GM04503 (cell line): Measurements from ENCODE around the gene DGAT2.
A peak's percentile ranks its signal among the peaks of the same experiment; 100 is the strongest.

Experiments
- DNase-seq: peaks from one replicate; pipeline ENCODE4 v3.0.0-alpha.2; 2012; ENCODE audit warnings: low read depth

DGAT2 gene

DNA sequence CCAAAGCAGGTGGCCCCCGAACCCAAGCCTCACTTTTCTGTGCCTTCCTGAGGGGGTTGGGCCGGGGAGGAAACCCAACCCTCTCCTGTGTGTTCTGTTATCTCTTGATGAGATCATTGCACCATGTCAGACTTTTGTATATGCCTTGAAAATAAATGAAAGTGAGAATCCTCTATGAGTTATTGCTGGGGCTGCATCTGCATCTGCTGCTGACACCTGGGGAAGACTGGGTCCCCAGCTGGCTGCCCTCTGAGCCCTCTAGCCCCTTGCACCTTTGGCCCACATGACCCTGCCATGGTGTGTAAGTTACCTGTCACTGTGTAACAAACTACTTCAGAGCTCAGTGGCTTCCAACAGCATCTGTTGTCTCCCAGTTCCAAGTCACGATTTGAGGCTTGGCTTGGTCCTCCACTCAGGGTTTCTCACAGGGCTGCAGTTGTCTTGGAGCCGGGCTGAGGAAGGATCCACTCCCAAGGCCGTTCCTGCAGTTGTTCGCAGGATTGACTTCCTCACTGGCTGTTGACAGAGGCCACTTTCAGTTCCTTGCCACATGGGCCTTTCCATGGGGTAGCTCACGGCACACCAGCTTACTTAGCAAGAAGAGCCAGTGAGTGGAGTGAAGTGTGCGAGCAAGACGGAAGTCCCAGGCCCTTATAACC is 32.9 kb downstream of the DGAT2 start:
- no peak for DNase-seq

DNA sequence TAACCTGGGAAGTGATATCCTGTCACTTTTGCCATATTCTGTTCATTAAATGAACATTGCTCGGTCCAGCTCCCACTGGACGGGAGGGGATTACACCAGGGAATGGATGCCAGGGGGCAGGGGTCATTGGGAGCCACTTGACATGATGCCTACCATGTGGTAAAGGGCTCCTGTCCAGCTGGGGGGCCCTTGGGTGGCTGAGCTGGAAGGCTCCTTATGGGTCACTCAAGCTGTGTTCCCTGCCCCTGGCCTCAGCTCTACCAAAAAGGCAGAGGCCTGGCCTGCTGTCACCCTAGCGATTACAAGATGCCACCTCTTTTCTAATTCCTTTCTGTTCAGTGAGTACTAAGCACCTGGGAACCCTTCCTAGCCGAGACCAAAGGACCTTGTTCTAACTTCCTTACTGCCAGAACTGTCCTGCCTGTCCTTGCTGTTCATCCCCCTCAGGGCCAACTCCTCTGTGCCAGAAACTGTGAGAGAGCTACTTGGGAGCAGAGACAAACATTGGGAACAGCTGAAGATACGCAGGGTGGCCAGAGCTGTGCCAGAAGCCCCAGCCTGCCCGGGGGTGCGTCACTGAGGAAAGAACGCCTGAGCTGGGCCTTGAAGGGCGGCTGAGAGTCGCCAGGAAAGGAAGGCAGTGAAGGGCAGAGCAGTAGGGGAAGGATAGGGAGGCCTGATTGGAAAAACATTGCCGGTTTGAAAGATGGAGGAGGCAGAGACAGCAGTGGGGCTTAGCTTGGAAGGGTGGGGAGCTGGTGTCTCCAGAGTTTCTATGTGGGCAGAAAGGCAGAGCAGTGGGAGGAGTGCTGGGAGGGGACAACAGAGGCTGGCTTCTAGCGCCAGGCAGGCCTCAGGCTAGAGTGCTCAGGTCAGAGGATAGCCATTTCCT is 33.7 kb downstream of the DGAT2 start:
- no peak for DNase-seq

DNA sequence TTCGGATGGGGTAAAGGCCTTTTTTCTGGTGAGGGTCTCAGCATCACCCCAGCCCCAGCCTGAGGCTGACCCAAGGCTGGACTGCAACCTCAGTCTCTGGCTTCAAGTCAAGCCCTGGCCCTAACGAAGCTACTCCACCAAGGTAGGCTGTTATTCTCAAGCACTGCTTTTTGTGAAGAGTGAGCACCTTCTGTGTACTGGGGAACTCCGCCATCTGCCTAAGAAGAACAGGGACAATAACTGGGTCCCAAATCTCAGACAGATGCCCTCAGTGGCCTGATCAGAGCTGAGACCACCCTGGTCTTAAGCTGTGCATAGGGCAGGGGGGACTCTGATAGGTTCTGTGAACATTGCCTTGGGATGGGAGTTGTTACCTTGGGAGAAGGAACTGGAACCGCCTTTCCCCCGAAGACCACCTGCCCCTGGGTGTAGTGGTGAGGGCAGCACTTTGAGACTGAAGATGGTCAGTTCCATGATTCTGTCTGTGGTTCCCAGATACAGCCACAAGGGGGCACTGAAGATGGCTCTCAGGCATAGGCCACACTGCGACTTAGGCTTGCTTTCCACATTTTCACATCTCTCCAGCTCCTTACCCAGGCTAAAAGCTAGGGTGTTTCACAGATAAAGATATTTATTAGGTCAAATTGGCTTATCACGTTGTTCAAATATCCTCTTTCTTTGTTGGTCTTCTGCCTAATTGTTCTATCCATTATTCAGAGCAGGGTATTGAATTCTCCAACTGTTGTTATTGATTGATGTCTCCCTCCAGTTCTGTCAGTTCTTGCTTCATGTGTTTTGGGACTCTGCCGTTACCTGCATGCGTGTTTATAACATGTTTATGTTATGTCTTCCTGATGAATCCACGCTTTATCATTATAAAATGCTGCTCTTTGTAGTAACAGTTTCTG is 34.6 kb downstream of the DGAT2 start:
- no peak for DNase-seq

DNA sequence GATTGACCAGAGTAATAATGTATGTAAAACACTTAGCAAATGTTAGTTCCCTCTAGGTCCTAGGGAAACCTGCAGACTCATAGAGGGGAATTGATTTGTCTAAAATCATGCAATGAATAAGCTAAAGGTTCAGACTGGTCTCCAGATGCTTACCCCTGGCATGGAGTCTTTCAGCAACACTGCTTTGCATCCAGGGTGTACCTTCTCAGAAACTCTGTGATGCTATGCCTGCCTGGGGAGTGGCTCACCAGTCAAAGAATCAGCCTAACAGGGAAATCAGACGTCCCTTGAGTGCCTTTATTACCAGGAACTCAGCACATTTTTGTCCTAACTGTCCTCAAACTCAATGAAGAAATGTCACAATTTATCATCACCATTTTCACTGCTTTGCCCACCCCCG is 40.5 kb downstream of the DGAT2 start:
- no peak for DNase-seq

DNA sequence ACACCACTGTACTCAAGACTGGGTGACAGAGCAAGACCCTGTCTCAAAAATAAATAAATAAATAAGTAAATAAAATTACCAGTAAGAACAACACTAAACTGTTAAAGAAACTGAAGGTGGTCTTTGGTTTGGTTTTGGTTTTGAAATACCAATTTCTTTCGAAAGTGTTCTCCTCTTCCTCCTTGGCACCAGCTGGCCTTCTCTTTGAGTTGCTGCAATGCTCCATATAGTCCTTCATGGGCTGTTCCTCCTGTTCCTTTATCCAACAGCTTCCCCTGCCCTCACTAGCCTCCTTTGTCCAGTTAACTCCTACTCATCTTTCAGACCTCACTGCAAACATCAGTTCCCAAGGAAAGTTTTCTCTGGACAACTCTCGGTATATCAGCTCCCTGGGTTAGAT is 41.4 kb downstream of the DGAT2 start:
- no peak for DNase-seq

DNA sequence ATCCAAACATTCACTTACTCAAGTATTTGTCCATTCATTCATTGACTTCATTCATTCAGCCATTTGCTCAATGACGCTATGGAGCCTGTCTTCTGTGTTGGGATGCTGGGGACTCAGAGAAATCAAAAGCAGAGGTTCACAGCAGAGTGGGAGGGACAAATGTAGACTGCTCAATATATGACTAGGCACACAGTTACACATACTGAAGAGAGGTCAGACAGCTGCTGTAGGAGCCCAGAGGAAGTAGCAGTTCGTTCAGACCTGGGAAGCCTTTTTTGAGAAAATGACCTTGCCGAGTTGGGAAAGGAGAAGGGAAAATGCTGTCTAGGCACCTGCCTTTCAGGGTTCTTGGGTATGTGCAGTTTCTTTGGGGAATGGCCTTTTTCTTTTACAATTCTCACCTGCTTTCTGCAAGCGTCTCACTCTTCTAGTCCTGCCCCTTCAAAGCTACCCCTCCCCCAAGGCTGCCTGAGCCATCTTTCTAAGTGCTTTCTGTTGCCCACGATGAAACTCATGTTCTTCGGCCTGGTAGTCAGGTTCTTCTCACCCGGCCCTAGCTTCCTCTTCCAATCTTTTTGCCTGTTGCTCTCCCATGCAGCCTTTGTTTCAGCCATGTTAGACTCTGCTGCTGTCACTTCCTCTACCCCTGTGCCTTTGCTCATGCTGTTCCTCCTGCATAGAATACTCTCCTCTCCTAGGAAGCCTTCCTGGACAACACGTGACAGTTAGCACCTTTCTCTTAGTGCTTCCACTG is 42.2 kb downstream of the DGAT2 start:
- no peak for DNase-seq

DNA sequence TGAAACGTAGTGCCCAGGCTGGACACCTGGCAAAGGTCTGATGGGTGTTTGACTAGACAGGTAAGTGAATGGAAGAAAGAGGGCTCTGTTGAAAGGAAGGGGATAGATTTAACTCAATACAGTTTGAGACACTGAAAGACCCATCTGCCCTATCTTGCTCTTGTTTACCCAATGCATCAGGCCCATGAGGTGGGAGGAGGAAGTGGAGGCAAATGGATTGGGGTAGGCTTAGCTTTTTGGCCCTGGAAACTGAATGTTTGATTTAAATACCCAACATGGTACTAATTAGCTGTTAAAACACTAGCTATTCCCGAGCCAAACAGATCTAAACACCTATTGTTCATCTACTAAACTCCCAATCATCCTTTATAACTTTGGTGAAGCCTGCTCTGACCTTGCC is 42.9 kb downstream of the DGAT2 start:
- DNase-seq, result no peak

DNA sequence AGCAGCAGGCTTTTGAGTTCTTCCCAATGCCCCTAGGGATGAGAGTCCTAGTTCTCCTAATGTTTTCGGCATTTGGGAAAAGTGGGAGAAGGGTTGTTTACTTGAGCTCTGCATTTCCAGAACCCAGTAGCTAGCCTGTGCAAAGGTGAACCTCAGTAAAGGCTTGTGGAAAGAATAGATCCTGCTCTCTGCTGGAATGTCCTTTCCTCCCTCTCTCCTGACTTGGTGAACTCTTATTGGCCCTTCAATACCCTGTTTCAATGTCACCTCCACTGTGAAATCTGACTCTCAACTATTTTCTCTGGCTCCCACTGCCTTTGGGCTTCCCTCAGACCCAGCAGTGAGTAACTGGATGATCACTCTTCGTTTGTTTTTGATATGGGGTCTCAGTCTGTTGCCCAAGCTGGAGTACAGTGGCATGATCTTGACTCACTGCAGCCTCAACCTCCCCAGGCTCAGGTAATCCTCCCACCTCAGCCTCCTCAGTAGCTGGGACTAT is 44.0 kb downstream of the DGAT2 start:
- DNase-seq, result no peak

DNA sequence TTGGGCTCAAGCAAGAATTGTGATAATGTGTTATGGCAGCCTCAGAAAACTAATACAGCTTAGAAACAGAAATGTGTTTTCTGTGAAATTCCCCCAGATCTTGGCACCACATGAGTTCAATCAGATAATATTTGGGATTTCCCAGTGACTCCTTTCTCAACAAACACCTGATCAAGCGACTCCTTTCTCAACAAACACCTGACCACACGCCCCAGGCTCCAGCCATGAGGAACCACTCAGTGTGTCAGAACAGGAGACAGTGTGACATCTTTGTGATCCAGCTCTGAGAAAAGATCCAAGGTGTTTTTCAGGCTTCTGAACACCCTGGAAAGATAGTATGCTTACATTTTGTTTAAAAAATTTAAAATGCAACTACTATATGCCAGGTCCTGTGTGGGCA is 44.5 kb downstream of the DGAT2 start:
- no peak for DNase-seq

DNA sequence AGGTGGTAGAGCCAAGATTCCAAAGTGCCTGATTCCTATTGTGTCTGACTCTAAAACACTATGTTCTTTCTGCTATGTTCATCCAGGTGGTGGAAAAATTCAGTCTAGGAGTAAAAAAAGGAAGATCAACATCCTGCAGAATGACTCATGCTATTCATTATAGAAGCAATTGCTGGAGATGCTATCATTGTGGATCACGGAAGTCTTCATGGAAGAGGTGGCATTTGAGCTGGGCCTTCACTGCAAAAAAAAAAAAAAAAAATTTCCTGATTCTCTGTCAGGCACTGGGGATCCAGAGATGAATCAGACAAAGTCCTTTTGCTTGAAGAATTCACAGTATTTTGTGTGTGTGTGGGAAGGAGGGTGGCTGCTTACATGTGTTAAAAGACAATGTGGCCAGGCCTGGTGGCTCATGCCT is 45.1 kb downstream of the DGAT2 start:
- DNase-seq, result no peak

DNA sequence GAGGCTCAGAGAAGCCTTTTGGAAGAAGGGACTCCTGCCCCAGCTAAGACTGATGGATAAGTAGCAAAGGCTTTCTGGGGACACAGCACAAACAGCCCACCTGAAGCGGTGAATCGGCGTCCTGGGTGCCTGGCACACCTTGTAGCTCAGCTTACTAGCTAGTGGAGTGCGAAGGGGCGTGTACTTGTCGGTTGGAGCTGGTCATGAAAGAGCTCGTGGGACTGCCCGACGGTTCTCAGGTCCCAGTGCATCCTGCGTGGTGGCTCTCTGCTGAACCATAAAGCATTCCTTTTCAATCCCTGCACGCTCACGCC is 45.7 kb downstream of the DGAT2 start:
- DNase-seq, result no peak

DNA sequence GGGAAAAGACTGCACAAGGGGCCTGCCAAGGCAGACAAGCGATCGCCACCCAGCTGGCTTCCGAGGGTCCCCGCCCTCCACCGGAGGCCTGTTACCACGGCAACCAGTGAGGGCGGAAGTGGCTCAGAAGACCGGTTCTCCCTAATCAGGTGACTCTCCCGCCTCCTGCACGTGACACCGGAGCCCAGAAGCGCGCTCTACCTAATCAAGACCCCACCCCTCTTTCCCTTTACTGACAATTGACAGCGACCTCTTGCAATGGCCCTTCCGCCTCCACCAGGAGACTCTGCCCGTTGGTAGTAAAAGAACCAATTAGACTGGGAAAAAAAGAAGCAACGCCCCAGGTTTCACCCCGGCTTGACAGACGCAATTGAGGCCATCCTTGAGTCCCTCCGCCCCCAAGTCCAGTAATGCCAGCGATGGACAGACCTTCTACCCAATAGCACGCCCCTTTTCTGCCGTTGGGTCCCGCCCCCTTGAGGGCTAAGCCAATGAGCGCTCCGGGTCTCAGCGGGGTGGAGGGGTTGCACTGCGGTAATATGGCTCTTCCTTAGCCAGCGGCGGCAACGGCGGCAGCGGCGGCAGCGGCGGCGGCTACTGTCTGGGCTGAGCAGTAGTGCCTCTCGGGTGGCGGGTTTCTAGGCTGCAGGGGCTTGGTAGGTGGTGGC is 46.2 kb downstream of the DGAT2 start, which contains the start of gene UVRAG:
Gene UVRAG (plus strand): TSS at position 534 of the 668 bp plus-strand sequence. CDS start 198 bp downstream, outside the sequence.
- DNase-seq, result peak; percentile 99

DNA sequence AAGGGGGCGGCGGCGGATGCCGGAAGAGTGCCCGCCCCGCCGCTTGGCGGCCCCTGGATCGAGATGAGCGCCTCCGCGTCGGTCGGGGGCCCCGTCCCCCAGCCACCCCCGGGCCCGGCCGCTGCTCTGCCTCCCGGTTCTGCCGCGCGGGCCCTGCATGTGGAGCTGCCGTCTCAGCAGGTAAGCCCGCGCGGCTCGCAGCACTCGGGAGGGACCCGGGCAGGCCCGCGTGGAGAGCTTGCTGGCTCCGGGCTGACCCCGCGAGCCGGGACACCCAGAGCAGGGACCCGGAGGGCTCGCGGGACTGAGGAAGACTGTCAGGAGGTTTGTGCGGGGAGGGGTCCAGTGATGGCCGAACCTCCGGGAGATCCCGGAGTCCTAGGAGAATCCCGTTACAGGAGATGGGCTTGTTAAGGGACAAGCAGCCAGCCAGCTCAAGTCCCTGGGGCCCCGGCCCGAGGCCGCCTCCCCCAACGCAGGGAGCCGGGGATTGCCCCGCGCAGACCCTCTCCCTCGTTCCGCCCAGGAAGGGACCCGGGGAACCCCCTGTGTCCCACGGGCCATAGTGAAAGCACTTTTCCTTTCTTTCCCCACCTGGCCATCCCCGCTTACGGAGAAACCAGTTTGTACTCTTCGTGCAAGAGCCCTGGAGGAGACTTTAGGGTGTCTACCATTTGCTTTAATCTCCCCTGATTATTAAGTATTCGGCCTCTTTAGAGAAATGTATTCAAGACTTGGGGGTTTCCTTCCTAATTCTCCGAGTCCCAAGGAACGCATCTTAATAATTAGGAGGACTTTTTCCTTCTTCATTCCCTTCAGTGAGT is 47.0 kb downstream of the DGAT2 start:
- DNase-seq, result no peak

DNA sequence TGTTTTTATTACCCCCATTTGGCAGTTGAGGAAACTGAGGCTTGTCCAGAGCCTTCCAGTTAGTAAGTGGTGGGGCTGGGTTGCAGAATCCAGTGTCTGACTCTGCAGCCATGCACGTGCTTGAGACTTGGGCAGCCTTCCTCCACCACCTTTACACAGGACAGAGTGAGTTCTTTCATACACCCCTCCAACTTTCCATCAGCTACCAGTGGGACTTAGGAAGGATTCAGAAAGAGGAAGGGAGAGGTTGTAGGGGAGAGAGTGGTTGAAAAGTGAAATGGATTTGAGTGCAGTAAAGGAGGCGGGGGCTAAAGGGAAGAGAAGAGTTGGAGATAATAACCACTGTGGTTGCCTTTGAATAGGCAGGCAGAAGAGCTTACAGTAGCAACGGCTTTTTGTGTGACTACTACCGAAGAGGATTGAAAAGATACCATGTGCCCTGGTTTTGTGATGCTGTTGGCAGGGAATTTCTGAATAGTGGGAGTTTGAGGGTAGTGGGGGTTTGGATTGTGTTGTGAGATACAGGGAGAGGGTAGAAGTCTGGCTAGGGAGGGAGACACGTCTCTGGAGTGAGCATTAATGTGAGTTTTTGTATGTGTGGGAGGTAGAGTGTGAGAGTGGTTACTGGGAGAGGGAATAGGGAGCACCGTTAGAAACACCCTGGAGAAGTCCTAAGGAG is 48.1 kb downstream of the DGAT2 start:
- no peak for DNase-seq

DNA sequence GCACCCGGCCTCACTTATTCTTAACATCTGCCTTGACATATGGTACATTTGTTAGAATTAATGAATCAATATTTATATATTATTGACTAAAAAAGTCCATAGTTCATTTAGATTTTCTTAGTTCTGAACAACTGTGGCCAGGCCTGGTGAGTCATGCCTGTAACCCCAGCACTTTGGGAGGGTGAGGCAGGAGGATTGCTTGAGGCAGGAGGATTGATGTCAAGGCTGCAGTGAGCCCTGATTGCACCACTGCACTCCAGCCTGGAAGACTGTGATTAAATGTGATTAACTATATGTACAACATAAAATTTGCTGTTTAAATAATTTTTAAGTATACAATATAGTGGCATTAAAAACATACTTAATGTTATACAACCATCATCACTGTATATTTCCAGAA is 52.1 kb downstream of the DGAT2 start:
- DNase-seq, result no peak

DNA sequence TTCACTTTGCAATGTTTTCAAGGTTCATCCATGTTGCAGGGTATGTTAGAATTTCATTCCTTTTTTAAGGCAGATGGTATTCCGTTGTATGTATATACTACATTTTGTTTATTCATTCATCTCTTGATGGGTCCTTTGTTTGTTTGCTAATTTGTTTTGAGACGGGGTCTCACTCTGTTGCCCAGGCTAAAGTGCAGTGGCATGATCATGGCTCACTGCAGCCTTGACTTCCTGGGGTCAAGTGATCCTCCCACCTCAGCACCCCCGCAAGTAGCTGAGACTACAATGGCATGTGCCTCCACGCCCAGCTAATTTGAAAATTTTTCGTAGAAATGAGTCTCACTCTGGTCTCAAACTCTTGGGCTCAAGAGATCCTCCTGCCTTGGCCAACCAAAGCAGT is 52.6 kb downstream of the DGAT2 start:
- no peak for DNase-seq

DNA sequence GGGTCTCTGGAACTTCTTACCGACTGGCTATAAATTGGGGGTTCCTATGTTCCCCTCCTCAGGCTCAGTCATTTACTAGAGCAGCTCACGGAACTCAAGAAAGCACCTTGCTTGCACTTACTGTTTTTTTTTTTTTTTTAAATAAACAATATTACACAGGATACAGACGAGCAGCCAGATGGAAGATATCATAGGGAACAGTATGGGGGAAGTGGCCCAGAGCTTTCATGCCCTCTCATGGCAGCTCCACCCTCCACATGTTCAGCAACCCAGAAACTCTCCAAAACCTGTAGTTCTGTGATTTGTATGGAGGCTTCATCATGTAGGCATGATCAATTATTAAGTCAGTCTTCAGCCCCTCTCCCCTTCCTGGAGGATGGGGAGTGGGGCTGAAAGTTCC is 54.0 kb downstream of the DGAT2 start:
- DNase-seq, result no peak

DNA sequence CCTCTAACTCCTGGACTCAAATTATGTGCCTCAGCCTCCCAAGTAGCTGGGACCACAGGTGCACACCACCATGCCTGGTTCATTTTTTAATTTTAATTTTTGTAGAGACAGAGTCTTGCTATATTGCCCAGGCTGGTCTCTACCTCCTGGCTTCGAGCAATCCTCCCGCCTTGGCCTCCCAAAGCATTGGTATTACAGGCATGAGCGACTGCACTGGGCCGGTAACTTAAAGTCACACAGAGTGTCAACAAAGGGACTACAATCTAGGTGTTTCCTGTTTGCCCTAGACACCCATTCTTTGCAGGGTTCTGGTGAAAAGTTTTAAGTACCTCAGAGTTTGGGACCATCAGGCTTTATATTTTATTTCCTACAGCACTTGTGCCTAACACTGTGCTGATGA is 54.8 kb downstream of the DGAT2 start:
- no peak for DNase-seq

DNA sequence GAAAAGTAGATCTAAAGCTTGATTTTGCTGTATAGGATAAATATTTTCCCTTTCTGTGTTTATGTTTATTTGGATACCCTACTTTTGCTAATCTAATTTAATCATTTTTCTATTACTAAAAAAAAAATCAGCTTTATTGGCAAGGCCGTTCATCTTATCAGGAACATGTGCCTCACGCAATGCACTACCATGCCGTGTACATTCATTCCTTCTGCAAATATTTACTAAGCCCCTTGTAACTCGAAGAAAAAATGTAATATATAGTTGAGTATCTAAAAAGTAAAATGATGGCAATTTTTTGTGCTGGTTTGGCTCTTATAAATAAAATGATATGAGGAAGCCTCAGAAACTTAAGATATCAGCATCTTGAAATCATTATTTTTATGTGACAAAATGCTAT is 55.4 kb downstream of the DGAT2 start:
- DNase-seq, result no peak
